Astrocyte of the spinal cord (primary cell): ENCODE data around the gene ARID5B.

Experiments used
- DNase-seq: peaks from one replicate; pipeline ENCODE4 v3.0.0; 2011; ENCODE audit warnings: low read depth, low spot score
- H3K4me3 ChIP-seq: 2 replicates; pipeline ENCODE4 v1.5.1; 2011; ENCODE audit warnings: low read depth, mild to moderate bottlenecking, low read length, moderate library complexity
- in situ Hi-C: cut with HindIII; loops from 2 replicates; pipeline ENCODE4 v1.10.0; 2017; ENCODE audit warnings: low sequenced_read_pairs
- TF ChIP-seq, protein P1 (sequence below): IDR thresholded peaks from 2 replicates; pipeline ENCODE4 v1.5.1; 2012; ENCODE audit warnings: low read depth, mild to moderate bottlenecking, low read length, inconsistent platforms

Gene ARID5B

DNA sequence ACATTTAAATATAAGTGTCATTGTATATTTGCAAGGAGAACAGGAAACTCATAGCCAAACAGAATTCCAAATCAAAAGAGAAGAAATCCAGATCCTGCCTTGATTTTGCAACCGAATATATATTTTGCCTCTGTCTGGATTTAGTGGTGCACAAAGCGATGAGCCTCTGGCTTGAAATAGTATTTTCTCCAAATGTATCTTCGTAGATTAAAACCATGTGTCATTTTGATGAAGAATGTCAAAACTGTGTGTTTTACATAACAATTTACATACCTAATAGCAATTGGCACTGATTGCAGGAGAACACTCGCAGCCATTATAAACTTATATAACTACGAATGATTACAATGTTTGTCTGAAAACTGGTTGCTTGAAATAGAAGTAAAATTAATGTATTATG lies 156.4 kb downstream of the ARID5B start:
- H3K4me3 ChIP-seq = no peak overlapping the region
- DNase-seq = no peak
- TF ChIP-seq, protein P1, sequence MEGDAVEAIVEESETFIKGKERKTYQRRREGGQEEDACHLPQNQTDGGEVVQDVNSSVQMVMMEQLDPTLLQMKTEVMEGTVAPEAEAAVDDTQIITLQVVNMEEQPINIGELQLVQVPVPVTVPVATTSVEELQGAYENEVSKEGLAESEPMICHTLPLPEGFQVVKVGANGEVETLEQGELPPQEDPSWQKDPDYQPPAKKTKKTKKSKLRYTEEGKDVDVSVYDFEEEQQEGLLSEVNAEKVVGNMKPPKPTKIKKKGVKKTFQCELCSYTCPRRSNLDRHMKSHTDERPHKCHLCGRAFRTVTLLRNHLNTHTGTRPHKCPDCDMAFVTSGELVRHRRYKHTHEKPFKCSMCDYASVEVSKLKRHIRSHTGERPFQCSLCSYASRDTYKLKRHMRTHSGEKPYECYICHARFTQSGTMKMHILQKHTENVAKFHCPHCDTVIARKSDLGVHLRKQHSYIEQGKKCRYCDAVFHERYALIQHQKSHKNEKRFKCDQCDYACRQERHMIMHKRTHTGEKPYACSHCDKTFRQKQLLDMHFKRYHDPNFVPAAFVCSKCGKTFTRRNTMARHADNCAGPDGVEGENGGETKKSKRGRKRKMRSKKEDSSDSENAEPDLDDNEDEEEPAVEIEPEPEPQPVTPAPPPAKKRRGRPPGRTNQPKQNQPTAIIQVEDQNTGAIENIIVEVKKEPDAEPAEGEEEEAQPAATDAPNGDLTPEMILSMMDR = no peak
- in situ Hi-C loops = no loop called here

DNA sequence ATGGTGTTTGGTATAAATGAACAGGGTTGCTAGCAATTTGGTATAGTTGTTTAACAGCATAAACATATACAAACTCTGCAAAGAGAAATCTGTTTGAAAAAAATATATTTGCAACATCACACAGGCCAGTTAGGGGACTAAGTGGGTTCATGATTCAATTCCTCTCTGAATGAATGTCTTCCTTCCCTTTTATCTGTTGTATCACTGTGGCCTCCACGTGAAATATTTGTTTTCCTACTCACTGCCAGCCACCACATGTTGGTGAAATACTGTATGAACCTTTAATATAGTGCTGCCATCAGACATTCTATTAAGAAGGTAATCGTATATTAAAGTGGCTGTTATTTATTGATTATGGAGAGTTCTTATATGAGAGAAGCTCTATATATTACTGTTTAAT lies 157.0 kb downstream of the ARID5B start:
- TF ChIP-seq, protein P1 = no peak
- no peak for DNase-seq
- no peak overlapping the region for H3K4me3 ChIP-seq
- in situ Hi-C loops = no loop called here

DNA sequence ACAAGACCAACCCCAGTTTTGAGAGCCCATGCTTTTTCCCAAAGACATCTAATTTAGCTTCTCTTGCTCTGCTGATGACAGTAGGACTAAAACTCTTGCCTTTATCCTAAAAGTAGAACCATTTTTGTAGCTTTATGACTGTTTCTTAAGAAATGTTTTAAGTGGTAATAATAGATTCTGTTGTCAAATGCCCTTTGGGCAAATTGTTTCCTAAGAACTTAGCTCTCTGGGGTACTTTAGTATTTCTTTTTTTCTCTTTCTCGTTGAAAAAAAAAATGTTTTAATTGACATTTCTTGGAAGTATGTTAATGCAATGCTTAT lies 157.4 kb downstream of the ARID5B start:
- no peak for DNase-seq
- no peak overlapping the region for H3K4me3 ChIP-seq
- TF ChIP-seq, protein P1 = no peak
- in situ Hi-C loops = no loop called here

DNA sequence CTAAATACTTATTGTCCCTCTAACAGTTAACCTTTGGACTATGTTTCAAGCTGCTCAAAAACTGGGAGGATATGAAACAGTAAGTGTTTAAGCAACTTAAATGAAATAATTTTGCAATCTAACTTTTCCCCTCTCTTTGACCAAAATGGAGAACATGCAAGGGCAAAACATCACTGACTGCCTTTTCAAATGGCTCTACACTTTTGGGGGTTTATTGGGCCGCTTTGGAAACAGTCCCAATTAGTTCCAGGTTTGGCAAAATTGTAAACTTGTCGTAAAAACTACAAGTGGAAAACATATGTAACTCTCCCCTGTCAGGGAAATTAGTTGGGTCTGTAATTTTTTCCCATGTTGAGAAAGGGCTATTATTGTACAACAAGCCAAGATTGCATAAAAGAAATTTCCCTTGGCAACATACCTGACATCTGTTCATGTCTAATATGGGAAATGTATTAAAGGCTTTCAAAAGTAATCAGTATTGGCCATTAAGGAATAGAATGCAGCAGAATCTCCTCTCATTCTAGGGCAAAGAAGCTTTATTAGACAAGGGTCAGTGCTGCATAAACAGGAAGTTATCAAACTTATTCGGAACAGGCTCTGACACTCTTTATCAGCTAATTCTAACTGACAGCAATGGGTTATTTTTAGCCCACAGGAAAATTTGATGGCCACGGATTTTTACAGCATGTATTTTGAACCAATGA lies 157.9 kb downstream of the ARID5B start:
- TF ChIP-seq, protein P1 = no peak
- no peak overlapping the region for H3K4me3 ChIP-seq
- in situ Hi-C loops = no loop called here
- no peak for DNase-seq

DNA sequence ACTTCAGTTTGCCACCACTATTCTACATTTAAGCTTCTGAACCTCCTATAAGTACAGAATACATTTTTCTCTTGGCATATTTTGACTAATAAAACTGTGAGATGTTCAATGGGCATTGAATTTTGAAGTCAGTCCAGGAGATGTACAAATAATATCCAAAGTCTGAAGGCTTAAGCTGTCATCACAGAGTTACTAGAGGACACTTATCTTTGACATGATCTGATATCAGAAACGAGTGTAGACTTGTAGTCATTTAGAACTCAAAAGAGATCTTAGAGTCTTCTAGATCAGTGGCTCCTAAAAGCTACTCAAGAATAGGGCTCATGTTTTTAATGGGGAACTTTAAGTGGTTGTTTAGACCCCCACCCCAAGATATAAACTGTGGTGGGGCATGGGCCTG lies 160.5 kb downstream of the ARID5B start:
- in situ Hi-C loops = no loop called here
- no peak for DNase-seq
- H3K4me3 ChIP-seq = no peak overlapping the region
- TF ChIP-seq, protein P1 = no peak

DNA sequence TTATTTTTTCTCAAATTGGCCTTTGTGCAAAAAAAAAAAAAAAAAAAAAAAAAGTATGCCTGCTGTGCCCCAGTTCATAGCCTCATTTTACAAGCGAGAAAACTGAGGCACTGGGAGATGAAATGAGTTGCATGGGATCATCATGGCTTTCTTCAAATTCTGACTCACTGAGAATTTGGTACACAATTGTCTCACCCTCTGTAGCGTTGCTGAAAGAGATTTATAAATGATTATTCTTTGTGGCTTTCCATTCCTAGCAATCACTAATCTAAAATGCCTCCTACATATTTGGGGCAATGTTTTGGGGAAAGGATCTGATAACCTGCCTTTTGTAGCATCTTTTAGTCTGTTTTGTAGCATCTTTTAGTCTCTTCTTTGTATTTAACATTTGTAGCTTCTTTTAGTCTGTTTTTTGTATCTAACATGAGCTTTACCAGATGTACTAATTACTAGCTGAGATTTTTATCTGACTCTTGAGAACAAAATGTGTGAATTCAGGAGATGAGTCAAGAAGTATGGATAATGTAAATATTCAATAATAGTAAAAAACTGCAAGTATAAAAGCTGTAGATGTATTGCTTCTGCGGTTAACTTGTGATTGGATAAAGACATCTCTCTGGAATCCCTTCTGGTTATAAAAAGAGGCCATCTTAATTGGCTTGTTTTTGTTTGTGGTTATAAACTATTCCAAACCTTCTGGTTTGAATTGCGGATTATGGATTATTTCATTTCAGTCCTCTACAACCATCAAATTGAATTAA lies 161.4 kb downstream of the ARID5B start:
- in situ Hi-C loops = no loop called here
- TF ChIP-seq, protein P1 = no peak
- peak; percentile 43 for DNase-seq
- no peak overlapping the region for H3K4me3 ChIP-seq
